Progenitor cell of endocrine pancreas (in vitro differentiated cells): Measurements from ENCODE around the gene PPP1R16B. TPM values are rescaled to one million over a fixed set of nuclear protein-coding genes. Genes with fewer than 3 reads are reported as not detected.

Experiments
- DNase-seq: peaks from one replicate; pipeline ENCODE4 v3.0.0; 2021; ENCODE audit warnings: low spot score; ENCODE audit not compliant: unreplicated experiment
- H3K27ac Mint-ChIP-seq: 2 replicates; pipeline ENCODE4 v1.8.0; 2021; ENCODE audit warnings: mild to moderate bottlenecking, moderate library complexity, mixed read lengths
- H3K27me3 Mint-ChIP-seq: 2 replicates; pipeline ENCODE4 v1.8.0; 2021; ENCODE audit warnings: mixed read lengths
- H3K36me3 Mint-ChIP-seq: 2 replicates; pipeline ENCODE4 v1.8.0; 2022; ENCODE audit warnings: mixed read lengths; ENCODE audit not compliant: insufficient read depth
- H3K4me1 Mint-ChIP-seq: 2 replicates; pipeline ENCODE4 v1.8.0; 2021; ENCODE audit warnings: low read depth, mixed read lengths
- H3K4me3 Mint-ChIP-seq: 2 replicates; pipeline ENCODE4 v1.8.0; 2021; ENCODE audit warnings: low read depth, mild to moderate bottlenecking, moderate library complexity, mixed read lengths
- H3K9me3 Mint-ChIP-seq: 2 replicates; pipeline ENCODE4 v1.8.0; 2021; ENCODE audit warnings: low read depth, mixed read lengths
- CTCF ChIP-seq: fragments of 200-600 bp; sonication (generic); IDR thresholded peaks from one replicate; pipeline ENCODE4 v1.5.0; 2021; ENCODE audit warnings: antibody characterized with exemption, mild to moderate bottlenecking; ENCODE audit not compliant: unreplicated experiment
- total RNA-seq: library from RNA; stranded (reverse); gene quantifications from 2 replicates; pipeline ENCODE4 v1.2.1, GENCODE V29; 2021

Gene PPP1R16B
- total RNA-seq, 1 donor from 2014 or later, result not detected

- H3K4me1 Mint-ChIP-seq, result peaks cover 7% of the 10 kb centered on the region
- H3K4me3 Mint-ChIP-seq, result peak within 1 kb of the TSS; percentile 94
- H3K27ac Mint-ChIP-seq, result peak within 1 kb of the TSS; percentile 98
These were observed 156.8 kb downstream of the PPP1R16B start, which contains the start of gene DHX35 for GRCh38 chr20:38962044-38962927. Gene DHX35, plus strand, starts transcription at chr20:38962344. Its CDS starts 24 bp downstream, at chr20:38962368.

DNA sequence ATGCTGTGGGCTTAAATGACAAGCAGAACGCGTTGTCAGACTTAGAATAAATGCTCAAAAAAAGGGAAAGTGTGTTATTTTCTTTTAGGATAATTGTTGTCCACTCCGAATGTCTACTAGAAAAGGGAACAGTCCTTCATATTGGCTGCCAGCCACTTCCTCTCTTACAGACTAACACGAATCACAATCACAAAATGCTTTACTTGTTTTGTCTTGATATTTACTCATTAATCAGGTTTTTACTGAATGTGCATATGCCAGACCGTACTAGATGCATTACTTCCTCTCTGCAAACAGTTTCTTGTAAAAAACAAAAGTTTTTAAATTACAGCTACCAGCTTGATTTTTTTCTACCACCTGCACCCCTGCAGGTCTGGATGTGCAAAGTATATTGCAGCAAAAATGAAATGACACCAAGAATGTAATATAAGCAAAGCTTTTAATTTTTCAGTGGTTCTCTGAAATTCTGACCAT is 157.5 kb downstream of the PPP1R16B start:
- Mint-ChIP-seq H3K4me3 (peak overlapping the region; percentile 94), H3K27ac (peak overlapping the region; percentile 96), H3K4me1 (peaks cover 7% of the 10 kb centered on the region), H3K36me3 (peaks cover 1% of the 10 kb centered on the region), H3K9me3 (no peaks in the 10 kb centered on the region), H3K27me3 (no peaks in the 10 kb centered on the region)
- no peak for DNase-seq
- no peak for TF ChIP-seq CTCF

More at GRCh38 chr20:38962044-38962927, 156.8 kb downstream of the PPP1R16B start, which contains the start of gene DHX35:
- Mint-ChIP-seq H3K27me3 (no peaks in the 10 kb centered on the region), H3K9me3 (no peaks in the 10 kb centered on the region), H3K36me3 (peaks cover 1% of the 10 kb centered on the region)
- DNase-seq, result peak; percentile 96
- peak; percentile 17 for TF ChIP-seq CTCF

DNA sequence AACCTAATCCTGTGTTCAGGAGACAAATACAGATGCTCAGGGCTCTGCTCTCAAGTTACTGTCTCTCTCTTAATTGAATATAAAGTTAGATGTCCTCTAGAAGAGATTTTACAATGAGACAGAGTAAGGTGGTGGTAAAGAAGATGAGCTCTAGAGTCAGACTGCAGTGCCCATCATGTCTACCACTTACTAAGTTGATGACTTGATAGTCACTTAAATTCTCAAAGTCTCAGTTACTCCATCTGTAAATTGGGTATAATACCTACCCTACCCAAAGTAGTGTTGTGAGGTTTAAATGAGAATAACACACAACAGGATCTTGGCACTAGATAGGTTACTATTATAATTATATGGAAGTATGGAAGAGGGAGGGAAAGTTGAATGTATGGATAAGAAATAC is 158.2 kb downstream of the PPP1R16B start:
- H3K4me3 Mint-ChIP-seq, result no peak overlapping the region
- peaks cover 1% of the 10 kb centered on the region for H3K36me3 Mint-ChIP-seq
- no peaks in the 10 kb centered on the region for H3K9me3 Mint-ChIP-seq
- TF ChIP-seq CTCF, result no peak
- DNase-seq, result no peak
- no peak overlapping the region for H3K27ac Mint-ChIP-seq
- no peaks in the 10 kb centered on the region for H3K27me3 Mint-ChIP-seq
- peaks cover 7% of the 10 kb centered on the region for H3K4me1 Mint-ChIP-seq

- peaks cover 7% of the 10 kb centered on the region for H3K4me1 Mint-ChIP-seq
- no peaks in the 10 kb centered on the region for H3K9me3 Mint-ChIP-seq
- no peak overlapping the region for H3K27ac Mint-ChIP-seq
- H3K4me3 Mint-ChIP-seq, result no peak overlapping the region
- no peak for TF ChIP-seq CTCF
- no peak for DNase-seq
- peaks cover 1% of the 10 kb centered on the region for H3K36me3 Mint-ChIP-seq
- no peaks in the 10 kb centered on the region for H3K27me3 Mint-ChIP-seq
These were observed 159.8 kb downstream of the PPP1R16B start for GRCh38 chr20:38965264-38965663.

- no peak overlapping the region for H3K4me3 Mint-ChIP-seq
- TF ChIP-seq CTCF, result no peak
- H3K4me1 Mint-ChIP-seq, result peaks cover 1% of the 10 kb centered on the region
- H3K27me3 Mint-ChIP-seq, result no peaks in the 10 kb centered on the region
- DNase-seq, result no peak
- H3K36me3 Mint-ChIP-seq, result peaks cover 4% of the 10 kb centered on the region
- no peaks in the 10 kb centered on the region for H3K9me3 Mint-ChIP-seq
- no peak overlapping the region for H3K27ac Mint-ChIP-seq
These were observed 162.6 kb downstream of the PPP1R16B start for GRCh38 chr20:38968090-38968489.
